Measurements from ENCODE around the gene CBLN3.
A peak's percentile ranks its signal among the peaks of the same experiment; 100 is the strongest.
"Not testable (repeated sequence)": the region's sequence is repeated elsewhere in the genome, so short reads cannot be mapped to it uniquely, and the experiment has no call there.

CBLN3 gene

DNA sequence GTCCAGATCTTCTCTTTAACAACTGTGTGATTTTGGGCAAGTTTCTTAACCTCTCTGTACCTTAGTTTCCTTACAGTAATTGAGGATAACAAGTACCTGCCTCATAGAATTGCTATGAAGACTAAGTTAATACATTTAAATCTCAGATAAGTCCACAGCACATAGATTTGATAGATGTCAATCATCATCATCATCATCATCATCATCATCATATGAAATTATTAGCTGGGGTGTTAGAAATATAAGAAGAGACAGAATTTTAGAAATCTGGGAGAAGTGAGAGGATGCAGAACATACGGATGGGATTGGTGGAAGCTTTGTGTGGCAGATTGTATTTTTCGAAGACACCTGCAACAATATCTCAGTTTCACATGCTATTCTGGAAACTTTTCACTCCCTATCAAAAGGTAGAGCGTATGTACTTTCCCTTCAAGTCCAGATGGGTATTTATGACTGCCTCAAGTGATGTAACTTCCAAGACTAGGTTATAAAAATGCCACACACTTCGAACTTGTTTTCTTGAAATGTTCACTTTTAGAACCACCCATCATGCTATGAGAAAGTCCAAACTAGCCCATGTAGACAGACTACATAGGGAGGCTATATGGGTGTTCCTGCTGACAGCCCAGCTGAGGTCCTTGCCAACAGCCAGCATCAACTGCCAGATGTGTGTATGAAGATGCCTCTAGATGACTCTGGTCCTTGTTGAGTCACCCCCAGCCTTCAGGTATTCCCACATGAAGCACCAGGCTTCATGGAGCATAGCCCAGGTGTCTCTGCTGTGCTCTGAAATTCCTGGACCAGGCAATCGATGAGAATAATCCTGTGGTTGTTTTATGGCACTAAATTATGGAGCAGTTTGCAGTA lies 33.8 kb upstream of the CBLN3 start:
- no peak overlapping the region for H3K4me3 ChIP-seq (replicated peaks in 1 of 2; ENCODE audit: low read depth in 2 of 2, low read length in 2 of 2)
- TF ChIP-seq, protein P1, sequence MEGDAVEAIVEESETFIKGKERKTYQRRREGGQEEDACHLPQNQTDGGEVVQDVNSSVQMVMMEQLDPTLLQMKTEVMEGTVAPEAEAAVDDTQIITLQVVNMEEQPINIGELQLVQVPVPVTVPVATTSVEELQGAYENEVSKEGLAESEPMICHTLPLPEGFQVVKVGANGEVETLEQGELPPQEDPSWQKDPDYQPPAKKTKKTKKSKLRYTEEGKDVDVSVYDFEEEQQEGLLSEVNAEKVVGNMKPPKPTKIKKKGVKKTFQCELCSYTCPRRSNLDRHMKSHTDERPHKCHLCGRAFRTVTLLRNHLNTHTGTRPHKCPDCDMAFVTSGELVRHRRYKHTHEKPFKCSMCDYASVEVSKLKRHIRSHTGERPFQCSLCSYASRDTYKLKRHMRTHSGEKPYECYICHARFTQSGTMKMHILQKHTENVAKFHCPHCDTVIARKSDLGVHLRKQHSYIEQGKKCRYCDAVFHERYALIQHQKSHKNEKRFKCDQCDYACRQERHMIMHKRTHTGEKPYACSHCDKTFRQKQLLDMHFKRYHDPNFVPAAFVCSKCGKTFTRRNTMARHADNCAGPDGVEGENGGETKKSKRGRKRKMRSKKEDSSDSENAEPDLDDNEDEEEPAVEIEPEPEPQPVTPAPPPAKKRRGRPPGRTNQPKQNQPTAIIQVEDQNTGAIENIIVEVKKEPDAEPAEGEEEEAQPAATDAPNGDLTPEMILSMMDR (IDR thresholded peaks at IDR 0.05; ENCODE audit: low read depth, low read length) = no peak
- no peak for DNase-seq (ENCODE audit: low read depth in 2 of 2)

DNA sequence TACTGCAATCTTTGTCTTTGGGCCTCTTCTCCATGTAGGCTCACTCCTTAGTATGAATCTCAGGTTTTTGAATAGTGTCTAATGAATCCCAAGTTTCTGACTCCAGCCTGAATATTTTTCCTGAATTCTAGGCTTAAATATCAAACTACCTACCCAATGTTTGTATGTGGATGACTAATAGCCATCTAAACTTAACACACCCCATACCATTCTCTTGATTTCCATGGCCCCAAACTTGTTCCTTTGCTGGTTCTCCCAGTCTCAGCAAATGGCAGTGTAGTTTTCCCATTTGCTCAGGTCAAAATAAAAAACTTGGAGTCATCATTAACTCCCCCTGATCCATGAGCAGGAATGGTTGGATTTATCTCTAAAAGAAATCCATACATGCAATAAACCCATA lies 31.9 kb upstream of the CBLN3 start:
- TF ChIP-seq, protein P1 (IDR thresholded peaks at IDR 0.05; ENCODE audit: low read depth, low read length) = no peak
- DNase-seq (ENCODE audit: low read depth in 2 of 2) = no peak
- no peak overlapping the region for H3K4me3 ChIP-seq (replicated peaks in 1 of 2; ENCODE audit: low read depth in 2 of 2, low read length in 2 of 2)

DNA sequence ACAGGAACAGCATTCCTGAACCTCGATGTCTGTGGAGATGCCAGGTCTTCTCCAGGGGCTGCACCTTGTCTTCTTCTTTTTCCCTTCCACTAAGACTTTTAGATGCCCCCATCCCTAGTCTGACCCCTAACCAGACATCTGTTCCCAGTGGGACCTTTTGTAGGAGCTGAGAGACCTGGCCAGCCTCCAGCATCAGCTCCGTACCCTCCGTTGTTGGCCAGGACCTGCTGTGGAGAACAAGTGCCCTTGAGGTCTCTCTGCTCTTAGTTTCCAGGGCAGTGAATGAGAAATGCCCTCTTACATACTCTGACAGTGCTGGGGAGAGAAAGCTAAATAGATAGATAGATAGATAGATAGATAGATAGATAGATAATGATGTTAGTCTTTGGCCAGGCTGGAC lies 29.9 kb upstream of the CBLN3 start:
- TF ChIP-seq, protein P1 (IDR thresholded peaks at IDR 0.05; ENCODE audit: low read depth, low read length) = no peak
- H3K4me3 ChIP-seq (replicated peaks in 1 of 2; ENCODE audit: low read depth in 2 of 2, low read length in 2 of 2) = no peak overlapping the region
- DNase-seq (ENCODE audit: low read depth in 2 of 2) = no peak

DNA sequence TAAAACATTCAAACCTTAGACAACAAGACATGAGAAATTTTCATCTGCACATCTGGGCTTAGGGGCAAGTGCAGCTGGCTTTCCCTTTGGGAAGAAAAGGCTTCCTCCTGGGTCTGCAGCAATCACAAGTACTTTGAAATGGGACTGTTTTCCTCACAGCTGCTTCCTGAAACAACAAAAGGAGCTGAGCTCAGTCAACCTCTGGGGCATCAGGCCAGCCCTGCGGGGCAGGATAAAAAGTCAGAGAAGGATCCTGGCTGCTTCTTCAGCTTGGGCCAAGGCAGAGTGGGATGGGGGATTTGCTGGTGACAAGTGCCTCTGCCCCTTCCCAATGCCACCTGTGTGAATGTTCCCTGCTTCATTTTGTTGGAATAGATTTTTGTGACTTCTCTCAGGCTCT lies 29.3 kb upstream of the CBLN3 start:
- TF ChIP-seq, protein P1 (IDR thresholded peaks at IDR 0.05; ENCODE audit: low read depth, low read length) = no peak
- no peak overlapping the region for H3K4me3 ChIP-seq (replicated peaks in 1 of 2; ENCODE audit: low read depth in 2 of 2, low read length in 2 of 2)
- no peak for DNase-seq (ENCODE audit: low read depth in 2 of 2)

DNA sequence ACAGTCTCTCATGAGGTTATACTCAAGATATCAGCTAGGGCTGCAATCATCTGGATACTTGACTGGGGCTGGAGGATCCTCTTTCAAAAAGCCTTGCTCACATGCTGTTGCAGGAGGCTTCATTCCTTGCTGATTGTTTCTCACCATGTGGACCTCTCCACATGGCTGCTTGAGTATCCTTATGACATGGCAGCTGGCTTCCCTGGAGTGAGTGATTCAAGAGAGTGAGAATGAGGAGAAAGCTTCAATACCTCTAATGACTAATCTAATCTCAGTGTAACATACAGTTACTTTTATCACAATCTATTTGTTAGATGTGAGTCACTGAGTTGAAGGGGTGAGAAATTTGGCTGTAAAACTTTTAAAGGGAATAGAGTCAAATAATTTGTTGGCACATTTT lies 27.5 kb upstream of the CBLN3 start:
- TF ChIP-seq, protein P1 (IDR thresholded peaks at IDR 0.05; ENCODE audit: low read depth, low read length) = no peak
- no peak for DNase-seq (ENCODE audit: low read depth in 2 of 2)
- H3K4me3 ChIP-seq (replicated peaks in 1 of 2; ENCODE audit: low read depth in 2 of 2, low read length in 2 of 2) = no peak overlapping the region

DNA sequence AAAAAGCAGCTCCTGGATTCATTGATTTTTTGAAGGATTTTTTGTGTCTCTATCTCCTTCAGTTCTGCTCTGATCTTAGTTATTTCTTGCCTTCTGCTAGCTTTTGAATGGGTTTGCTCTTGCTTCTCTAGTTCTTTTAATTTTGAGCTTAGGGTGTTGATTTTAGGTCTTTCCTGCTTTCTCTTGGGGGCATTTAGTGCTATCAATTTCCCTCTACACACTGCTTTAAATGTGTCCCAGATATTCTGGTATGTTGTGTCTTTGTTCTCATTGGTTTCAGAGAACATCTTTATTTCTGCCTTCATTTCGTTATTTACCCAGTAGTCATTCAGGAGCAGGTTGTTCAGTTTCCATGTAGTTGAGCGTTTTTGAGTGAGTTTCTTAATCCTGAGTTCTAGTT lies 21.4 kb upstream of the CBLN3 start:
- DNase-seq (ENCODE audit: low read depth in 2 of 2); H3K4me3 ChIP-seq (replicated peaks in 1 of 2; ENCODE audit: low read depth in 2 of 2, low read length in 2 of 2): not testable (repeated sequence)

DNA sequence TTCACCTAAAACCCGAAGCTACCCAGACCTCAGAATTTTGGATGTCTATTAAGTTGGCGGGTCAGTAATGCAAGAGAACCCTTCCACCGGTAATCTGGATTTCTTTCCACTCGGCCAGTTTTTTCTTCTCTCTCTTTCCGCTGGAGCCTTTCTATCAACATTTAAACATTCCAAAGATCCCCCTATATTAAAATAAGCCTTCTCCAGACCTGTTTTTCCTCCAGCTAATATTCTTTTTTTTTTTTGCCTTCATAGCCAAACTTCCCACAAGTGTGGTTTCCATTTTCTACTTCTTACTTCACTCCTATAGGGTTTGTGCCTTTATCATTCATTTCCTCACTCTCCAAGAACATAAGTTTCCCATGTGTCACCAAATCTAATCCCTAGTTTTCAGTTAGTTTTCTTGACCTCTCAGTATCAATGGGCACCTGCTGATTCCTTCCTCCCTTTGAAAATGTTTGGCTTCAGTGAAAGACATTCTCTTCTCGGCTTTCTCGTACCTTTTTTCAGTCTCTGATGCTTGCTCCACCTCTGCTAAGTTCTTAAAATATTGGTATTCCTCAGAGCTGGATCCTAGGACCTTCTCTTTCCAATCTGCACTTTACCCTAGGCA lies 13.7 kb upstream of the CBLN3 start:
- peak in 1 of 2 donors; percentile 35 for DNase-seq (ENCODE audit: low read depth in 2 of 2)
- peak overlapping the region; percentile 54 to 71 for H3K4me3 ChIP-seq (replicated peaks in 1 of 2; ENCODE audit: low read depth in 2 of 2, low read length in 2 of 2)
- TF ChIP-seq, protein P1 (IDR thresholded peaks at IDR 0.05; ENCODE audit: low read depth, low read length) = no peak

All from cardiac fibroblast (primary cell).